GM21360 (cell line): Measurements from ENCODE around the gene CLEC2L.
"Not testable (repeated sequence)": the region's sequence is repeated elsewhere in the genome, so short reads cannot be mapped to it uniquely, and the experiment has no call there.

Experiments
- ATAC-seq: cut with Tn5 transposase; IDR thresholded peaks from one replicate; pipeline ENCODE4 v1.9.1; 2021; ENCODE audit warnings: mild to moderate bottlenecking, moderate library complexity; ENCODE audit not compliant: unreplicated experiment

The CLEC2L gene

DNA sequence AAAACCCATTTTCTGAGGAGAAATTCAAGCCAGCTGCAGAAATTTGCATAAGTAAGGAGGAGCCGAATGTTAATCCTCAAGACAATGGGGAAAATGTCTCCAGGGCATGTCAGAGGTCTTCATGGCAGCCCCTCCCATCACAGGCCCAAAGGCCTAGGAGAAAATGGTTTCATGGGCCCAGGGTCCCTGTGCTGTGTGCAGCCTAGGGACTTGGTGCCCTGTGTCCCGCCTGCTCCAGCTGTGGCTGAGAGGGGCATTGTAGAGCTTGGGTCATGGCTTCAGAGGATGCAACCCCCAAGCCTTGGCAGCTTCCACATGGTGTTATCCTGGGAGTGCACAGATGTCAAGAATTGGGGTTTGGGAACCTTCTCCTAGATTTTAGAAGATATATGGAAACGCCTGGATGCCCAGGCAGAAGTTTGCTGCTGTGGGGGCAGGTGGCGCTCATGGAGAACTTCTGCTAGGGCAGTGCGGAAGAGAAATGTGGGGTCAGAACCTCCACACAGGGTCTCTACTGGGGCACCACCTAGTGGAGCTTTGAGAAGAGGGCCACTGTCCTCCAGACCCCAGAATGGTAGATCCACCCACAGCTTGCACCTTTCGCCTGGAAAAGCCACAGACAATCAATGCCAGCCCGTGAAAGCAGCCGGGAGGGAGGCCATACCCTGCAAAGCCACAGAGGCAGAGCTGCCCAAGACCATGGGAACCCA is 30.7 kb downstream of the CLEC2L start:
- ATAC-seq, result not testable (repeated sequence)

DNA sequence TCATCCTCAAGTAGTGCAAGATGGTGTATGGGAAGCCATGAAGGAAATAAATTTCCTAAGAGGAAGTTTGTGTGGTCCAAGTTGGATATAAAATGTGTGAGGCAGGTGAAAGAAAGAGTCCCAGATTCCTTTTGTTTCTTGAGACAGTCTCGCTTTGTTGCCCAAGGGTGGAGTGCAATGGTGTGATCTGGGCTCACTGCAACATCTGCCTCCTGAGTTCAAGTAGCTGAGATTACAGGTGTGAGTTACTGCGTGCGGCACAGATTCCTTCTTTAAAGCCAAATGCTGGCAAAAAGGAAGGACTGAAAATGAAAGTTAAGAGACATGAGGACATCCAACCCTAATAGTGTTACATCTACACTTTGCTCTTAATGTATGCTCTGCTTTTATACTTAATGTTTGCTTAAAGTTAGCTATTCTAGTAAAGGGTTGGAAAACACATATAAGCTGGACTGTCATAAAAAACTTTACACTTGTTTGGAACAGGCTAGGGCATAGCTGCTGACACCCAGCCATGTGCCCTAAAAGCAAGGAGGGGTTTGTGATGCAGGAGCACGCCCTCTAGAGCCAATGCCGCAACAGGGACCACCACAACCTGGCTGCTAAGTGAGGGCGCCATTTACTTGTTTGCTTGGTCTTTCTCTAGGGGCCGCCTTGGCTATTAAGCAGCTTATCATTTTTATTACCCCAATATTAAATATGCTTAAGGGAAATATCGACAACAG is 34.5 kb downstream of the CLEC2L start:
- no peak for ATAC-seq

DNA sequence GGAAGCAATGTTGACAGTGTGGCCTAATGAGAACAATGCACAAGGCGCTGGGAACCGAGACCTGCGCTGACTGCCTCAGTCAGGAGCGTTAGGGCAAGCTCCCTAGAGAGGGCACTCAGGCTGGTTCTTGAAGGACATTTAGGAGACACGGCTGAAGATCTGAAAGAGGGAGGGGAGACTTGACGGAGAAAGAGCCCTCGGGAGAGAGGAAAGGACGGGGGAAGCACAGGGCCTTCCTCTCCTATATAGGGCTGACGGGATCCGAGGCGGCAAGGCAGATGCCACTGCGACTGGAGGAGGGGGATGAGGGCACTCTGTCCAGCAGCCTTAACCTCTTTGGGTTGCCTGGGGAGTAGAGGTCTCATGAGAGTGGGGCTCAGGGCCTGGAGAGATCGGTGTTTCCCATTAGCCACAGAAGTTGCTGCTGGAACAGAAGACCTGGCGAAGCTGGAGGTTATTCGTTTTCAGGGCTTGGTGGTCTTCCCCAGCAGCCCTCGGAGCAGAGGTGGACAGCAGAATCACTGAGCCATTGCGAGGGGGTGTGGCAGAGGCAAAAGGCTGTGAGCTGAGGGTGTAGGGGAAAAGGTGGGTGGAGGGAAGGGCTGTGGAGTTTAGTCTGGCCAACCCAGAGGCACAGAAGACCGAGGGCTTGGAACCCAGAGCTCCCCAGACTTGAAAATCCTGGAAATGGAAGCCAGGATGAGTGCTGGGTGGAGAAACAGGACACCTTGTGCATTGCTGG is 36.0 kb downstream of the CLEC2L start:
- ATAC-seq, result no peak

DNA sequence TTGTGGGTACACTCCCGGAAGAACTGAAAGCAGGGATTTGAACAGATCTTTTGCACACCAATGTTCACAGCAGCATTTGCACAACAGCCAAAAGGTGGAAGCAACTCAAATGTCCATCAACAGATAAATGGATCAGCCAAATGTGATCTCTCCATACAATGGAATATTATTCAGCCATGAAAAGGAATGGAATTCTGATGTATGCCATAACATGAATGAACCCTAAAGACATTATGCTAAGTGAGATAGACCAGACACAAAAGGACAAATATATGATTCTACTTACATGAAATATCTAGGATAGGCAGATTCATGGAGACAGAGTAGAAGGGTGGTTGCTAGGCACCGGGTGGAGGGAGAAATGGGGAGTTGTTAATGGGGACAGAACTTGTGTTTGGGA is 36.7 kb downstream of the CLEC2L start:
- no peak for ATAC-seq

DNA sequence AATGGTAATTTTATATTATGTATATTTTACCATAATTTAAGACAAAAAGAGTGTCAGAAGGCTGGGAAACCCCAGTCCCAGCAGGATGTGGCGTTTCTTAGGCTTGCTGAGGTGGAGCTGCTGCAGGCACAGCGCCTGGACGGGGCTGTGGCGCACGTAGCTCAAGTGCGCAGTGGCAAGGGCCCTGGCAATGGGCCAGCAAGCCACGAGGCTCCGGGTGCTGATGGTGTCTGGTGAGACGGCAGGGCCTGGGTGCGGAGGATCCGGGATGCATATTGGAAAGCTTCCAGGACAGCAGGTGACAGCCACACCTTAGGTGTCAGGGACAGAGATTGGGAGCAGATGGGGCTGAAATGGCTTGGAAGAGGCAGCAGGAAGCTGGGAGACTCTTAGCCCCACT is 37.2 kb downstream of the CLEC2L start:
- no peak for ATAC-seq

DNA sequence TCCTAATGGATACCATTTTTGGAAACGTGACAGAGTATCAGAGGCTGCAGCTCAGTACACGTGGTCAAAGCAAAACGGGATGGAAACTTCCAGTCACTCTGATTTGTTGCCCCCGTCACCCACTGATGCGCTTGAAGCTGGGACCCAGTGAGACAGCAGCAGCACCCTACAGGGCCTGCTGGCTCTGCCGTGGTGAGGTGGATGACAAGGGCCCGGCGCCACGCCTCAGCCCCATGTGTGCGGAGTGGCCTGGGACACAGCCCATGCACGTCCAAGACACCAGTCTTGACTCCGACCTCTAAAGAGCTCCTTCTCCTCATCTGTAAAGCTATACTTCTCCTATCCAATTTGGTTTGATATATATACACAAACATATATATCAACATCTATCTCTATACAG is 39.0 kb downstream of the CLEC2L start:
- no peak for ATAC-seq

DNA sequence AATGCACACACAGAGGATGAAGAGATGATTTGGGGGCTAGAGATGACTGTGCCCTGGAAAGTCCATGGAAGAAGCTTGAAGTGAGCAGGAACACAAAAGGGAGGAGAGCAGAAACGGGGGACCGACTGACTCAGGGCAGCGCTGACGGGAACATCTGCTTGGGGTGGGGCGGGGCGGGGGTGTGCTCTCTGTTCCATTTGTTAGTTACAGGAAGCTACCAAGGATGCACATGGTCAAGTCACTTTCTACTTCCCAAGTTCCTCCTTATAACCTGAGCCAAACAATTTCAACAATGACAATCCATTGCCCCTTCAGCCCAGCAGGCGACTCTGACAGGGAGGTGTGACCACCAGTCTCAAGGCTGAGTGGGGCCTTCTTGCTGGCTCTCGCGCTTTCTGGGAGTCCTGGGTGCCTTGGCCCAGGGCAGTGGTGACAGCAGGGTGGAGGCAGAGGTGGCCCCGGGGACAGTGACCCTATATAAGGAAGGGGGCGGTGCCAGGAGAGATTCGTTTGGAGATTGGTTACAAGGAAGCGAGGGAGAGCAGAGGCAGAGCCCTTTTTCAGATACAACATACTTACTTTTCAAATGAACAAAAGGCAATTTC is 39.6 kb downstream of the CLEC2L start:
- ATAC-seq, result no peak

DNA sequence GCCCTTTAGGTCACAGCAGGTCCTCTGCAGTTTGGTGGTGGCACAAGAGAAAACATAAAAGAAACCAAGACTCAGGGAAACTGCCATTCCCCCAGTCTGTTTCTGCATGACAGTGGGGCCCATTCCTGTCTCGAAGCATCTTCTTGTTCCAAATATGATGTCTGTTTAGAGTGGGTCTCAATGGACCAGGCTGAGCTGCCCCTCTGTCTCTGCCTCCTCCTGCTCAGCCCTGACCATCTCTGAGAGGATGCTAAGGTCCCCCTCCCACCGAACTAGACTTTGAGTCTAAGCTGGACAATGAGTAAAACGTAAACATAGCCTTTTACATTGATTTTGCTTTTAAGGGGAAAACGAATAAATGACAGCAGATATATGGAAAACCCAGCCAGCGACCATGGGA is 40.4 kb downstream of the CLEC2L start:
- ATAC-seq, result no peak

DNA sequence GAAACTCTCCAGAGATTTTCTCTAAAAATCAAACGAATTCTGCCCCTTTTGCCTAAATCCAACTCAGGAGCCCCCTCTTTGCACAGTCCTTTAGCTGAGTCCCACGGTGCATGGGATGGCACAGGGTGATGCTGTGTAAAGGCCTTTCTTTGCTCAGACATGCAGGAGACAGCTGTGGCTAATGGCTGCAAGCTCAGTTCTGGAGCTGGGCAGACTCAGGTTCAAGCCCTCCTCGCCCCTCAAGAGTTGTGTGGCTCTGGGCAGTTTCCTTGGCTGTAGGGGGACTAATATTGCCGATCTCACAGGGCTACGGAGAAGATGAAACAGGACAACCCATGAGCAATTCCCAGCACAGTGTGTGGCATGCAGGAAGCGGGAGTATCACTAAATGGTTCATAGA is 42.6 kb downstream of the CLEC2L start:
- ATAC-seq, result no peak

DNA sequence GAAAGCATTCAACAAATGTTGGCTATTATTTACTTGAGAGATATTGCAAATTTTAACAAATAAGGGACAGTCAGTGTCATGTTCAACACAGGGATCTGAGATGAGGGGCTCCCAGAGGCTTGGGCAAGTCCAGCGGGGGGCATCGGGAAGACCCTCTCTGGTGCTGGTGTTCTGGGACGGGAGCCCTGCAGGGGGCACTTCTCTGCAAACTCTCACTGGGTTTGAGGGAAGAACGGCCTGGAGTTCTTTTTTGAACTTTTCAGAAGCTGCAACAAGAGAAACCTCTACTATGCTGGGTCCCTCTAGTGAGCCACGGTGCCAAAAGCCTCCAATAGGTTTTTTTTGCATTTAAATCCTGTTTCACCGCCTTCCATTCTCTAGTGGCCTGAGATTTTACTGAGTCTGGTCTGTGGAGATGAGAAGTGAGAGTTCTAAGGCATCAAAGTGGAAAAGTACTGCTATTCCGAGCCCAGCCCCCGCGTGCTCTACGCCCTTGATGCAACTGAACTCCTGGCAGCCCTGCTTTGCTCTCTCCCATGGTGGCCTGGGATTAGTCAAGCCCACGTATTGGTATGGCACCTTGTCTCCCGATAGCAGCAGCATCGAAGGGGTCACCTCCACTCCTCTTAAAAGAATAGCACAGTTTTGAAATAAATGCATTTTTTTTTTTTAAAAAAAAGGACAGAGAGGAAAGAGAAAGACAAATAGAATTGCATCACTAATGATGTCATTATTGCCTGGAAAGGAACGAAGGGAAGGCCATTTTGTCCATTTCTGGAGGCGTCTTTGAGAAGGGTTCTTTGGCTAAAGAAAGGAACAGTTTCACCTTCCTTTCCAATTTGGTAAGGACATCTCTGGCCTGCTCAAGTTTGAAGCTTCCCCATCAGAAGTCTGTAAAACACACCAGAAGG is 43.5 kb downstream of the CLEC2L start:
- no peak for ATAC-seq

DNA sequence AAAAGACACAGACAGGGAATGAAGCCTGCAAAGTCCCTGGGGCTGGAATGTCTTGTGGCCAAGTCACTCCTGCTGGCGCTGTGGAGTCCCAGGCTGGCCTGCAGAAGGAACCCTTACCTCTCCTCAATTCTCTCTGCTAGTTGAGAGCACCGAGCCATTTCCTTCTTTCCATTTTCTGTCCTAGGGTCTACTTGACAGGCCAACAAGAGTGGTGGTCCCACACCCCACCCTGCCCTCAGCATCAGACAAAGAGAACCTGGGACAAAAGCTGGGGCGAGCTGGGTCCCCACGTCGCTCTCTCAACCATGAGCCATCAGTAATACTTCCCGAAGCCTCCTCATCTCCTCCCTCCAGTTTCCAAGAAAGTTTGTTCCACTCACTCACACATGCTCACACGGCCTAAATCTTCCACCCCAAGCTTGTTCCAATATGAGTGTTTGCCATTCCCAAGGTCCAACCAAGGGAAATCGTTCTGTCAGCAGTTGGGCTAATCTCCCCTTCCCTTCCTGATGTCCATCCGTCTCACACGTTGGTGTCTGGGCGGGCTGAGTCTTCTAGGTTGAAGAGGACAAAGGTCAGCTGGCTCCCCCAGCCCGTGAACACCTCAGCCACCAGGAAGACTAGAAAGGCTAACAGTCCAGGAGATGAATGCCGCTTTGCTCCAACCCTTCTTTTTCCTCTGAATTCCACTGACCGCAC is 44.3 kb downstream of the CLEC2L start:
- no peak for ATAC-seq

DNA sequence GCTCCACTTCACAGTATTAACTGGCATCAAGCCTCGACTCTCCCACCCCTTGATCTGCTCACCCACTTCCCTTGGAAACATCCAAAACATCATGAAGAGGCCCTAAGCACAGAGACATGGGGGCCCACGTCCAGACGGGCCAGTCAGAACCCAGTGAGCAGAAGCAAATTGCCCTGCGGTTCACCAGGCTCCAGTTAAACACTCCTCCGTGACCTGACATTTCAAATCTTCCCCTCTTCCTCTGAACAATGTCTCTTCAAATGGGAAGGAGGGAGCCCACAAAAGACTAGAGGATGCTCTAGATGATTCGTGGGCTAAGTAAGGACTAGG is 44.8 kb downstream of the CLEC2L start:
- no peak for ATAC-seq

DNA sequence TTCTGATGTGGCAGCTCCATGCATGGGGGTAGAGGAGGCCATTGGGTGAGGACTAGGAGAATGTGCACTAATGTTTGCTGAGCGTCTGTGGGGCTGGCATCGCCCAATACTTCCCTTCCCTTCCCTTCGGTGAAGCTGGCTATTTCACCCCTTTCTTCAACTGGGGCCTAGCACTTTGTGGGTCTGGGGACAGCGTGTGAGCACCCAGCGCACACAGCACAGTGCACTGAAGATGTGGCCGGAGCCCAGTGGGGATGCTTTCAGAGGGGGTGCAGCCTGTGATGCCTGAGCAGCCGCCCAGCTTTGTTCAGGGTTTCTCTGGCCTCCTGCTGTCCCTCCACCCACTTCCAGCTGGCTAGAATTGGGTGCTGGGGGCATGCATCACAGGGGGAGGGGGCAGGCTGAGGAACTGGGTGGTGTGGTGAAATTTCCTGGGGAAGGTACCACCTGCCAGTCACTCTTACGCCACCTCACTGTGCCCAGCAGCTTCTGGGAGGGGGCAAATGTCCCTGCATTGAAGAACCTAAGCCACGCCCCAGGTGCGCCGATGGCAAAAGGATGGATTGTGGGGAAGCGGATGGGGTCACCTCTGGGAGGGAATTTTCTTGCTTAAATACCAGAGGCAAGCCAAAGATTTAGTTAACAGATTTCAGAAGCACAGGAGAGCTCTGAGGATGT is 45.5 kb downstream of the CLEC2L start:
- no peak for ATAC-seq

DNA sequence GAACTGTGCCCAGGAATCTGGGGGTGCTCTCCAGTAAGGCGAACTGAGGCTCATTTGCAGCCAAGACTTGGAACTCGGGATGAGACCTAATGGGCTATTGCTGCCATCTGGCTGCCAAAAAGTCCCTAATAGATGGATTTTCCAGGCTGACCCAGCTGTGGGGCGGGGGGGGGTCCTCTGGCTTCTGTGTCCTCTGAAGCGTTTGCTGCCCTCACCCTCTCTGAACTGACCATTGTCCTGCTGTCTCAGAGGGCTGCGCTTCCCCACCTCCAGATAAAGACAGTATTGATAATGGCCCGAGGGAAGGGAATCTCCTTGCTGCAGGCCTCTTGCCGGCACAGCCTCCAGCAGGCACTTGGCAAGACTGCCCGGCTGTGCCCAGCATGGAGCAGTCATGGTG is 46.6 kb downstream of the CLEC2L start:
- ATAC-seq, result no peak

DNA sequence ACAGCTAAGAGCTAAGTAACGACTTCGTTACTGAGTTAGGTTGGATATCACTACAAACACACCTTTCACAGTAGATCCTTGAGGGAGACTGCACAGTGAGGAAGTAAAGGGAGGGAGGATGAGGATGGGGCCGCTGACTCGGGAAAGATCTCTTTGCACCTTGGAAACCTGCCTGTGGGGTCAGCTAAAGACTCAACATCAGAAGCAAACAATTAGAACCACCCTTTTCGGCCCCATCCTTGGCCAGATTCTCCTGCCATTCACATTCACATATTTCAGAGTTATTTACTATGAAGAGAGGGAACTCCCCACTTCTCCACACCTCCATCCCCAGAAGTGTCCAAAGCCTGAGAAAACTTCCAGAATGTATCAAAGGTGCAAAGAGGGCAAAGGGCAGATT is 47.1 kb downstream of the CLEC2L start:
- ATAC-seq, result no peak

DNA sequence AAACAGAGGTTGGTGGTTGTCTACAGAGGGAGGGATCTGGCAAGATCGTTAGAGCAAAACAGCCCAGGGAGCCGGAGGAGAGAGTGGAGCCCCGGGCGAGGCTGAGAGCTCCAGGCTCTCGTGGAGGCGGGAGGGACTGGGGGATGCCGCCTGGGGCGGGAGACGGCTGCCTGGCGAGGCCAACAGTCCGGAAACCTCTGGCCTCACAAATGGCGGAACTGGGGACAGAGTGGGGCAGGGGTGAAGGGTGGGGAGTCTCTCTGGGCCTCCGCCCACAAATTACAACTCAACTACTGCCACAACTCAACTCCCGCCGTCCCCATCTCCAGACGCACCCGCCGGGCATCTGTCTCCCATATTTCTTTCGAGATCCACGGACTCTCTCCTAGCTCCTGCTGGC is 47.7 kb downstream of the CLEC2L start:
- no peak for ATAC-seq

DNA sequence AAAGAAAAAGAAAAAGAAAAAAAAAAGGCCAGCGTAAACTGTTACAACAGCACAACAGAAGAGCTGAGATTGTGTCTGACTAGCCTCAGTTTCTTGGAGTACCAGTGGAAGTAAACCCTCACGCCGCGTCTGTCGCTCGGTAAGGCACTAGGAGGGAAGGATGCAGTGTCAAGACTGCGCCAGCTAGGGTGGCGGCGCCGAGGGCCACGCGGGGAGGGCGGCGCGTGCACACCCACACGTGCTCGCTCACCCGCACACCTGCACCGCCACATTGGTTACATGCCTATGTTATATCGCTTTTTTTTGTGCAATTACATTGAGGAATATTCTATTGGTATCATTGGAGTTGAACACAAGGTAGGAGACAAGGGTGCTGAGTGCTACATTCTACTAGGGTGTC is 48.2 kb downstream of the CLEC2L start:
- no peak for ATAC-seq

DNA sequence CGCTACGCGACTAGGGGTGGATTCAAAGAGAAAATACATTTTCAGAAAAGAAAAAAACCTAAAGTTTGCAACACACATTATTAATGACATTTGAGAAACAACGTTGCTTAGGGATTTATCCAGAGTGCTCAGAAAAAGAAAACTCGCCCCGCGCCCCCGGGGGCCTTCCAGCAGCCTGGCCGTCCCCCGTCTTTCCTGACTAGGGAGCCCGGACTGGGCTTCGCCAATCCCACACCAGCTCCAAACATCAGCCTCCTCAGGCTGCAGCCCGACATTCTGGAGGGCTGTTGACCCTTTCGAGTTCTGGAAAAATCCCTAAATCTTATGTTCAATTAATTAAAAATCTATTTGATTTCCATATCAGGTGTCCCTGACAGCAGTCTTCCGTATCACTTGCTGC is 48.6 kb downstream of the CLEC2L start:
- no peak for ATAC-seq

DNA sequence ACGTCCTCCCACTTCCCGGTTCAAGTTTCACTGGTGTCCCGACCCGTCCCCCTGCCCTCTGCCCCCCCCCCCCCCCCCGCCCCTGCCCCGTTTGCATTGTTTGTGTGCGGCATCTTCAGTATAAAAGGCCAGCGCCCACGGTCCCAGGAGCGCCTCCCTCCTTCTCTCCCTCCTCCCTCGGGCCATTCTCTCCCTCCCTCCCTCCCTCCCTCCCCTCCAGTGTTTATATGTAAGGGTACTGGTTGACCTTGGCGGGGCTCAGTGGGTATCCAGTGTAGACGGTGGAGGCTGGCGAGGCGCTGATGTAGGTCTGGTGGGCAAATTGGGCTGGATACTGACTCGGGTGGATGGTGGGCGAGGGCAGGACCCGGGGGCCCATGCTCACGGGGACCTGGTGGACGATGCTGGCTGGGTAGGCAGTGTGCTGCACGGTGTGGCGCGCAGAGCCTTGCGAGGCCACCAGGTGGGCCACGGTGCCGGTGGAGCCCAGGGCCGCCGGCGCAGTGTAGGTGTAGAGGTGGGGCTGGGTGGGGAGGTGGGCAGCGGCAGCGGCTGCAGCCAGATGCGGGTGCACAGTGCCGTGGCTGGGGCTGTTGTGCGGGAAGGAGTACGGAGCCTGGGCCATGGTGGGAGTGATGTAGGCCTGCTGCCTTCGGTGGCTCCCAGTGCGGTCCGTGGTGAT is 49.4 kb downstream of the CLEC2L start:
- ATAC-seq, result no peak
